ENCODE data around the gene ZNF469. TPM values are rescaled to one million over a fixed set of nuclear protein-coding genes. Genes with fewer than 3 reads are reported as not detected.

The ZNF469 gene
- total RNA-seq, 2 donors from 2014 or later = 0.07 to 0.54 TPM

DNA sequence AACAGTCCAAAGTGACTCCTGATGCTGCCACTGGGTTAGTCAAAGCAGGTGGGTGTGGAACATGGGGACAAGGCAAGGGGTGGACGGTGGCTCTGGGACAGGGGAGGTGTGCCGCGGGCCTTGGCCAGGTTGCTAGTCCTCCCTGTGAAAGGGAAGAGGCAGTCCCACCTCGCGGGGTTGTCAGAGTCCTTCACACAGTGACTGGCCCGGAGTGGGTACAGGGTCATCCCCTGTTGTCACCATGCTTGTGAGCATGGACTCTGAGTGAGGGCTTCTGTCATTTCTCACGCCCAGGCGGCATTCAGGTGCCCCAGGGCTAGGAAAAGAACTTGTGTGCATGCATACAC is 3.1 kb upstream of the ZNF469 start:
- ATAC-seq (no peak), DNase-seq (ENCODE audit: low spot score in 2 of 2) (no peak)
- Mint-ChIP-seq H3K27ac (no peak overlapping the region), H3K36me3 (no peaks in the 10 kb centered on the region), H3K9me3 (no peaks in the 10 kb centered on the region)

DNA sequence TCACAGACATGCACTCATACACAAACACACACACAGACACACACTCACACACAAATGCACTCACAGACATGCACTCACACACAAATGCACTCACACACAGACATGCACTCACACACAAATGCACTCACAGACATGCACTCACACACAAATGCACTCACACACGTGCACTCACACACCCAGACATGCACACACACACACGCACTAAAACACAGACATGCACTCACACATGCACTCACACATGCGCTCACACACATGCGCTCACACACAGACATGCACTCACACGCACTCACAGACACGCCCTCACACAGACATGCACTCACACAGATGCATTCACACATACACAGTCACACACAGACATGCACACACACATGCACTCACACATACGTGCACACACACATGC is 2.7 kb upstream of the ZNF469 start:
- H3K27ac Mint-ChIP-seq = no peak overlapping the region
- ATAC-seq = no peak

DNA sequence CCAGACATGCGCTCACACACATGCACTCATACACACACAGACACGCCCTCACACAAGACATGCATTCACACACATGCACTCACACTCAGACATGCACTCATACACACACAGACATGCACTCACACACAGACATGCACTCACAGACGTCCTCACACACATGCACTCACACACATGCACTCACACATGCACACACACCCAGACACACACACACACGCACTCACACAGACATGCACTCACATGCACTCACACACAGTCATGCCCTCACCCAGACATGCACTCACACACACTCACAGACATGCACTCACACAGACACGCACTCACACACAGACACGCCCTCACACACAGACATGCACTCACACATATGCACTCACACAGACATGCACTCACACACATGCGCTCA is 2.1 kb upstream of the ZNF469 start:
- ATAC-seq (no peak), DNase-seq (ENCODE audit: low spot score in 2 of 2) (no peak)
- Mint-ChIP-seq H3K9me3 (no peaks in the 10 kb centered on the region), H3K27ac (no peak overlapping the region), H3K36me3 (no peaks in the 10 kb centered on the region)

More for the DNA sequence above, 2.7 kb upstream of the ZNF469 start:
- Mint-ChIP-seq H3K36me3 (no peaks in the 10 kb centered on the region), H3K9me3 (no peaks in the 10 kb centered on the region)
- no peak for DNase-seq (ENCODE audit: low spot score in 2 of 2)

DNA sequence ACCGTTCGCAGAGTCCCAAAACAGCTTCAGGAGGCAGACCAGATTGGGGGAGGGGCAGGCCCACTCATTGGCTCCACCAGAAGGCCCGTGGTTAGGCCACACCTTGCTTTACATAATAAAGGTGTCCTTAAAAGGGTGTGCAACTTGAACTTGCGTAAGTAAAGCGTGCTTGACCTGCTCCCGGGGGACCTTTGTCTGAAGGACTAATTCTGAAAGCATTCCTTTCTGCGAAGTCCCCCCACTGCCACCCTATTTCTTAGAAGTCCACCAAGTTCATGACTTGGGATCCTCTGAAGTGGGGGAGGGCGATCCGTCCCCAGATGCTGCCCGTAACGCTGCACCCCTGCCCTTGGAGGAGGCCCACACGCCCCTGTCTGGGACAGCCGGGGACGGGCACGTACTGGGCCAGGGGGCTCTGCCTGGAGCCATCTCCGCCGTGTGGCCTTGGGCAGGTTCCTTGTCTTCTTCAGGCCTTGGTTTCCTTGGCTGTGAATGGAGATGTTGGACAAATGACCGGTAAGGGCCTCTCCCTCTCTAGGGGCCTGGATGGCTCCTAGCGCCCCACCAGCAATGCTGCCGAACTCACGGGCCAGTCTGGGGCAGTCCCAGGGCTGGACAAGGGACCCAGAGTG is 823 bp upstream of the ZNF469 start:
- H3K27ac Mint-ChIP-seq = no peak overlapping the region
- ATAC-seq = no peak
- H3K9me3 Mint-ChIP-seq = no peaks in the 10 kb centered on the region
- DNase-seq (ENCODE audit: low spot score in 2 of 2) = no peak
- H3K36me3 Mint-ChIP-seq = no peaks in the 10 kb centered on the region

DNA sequence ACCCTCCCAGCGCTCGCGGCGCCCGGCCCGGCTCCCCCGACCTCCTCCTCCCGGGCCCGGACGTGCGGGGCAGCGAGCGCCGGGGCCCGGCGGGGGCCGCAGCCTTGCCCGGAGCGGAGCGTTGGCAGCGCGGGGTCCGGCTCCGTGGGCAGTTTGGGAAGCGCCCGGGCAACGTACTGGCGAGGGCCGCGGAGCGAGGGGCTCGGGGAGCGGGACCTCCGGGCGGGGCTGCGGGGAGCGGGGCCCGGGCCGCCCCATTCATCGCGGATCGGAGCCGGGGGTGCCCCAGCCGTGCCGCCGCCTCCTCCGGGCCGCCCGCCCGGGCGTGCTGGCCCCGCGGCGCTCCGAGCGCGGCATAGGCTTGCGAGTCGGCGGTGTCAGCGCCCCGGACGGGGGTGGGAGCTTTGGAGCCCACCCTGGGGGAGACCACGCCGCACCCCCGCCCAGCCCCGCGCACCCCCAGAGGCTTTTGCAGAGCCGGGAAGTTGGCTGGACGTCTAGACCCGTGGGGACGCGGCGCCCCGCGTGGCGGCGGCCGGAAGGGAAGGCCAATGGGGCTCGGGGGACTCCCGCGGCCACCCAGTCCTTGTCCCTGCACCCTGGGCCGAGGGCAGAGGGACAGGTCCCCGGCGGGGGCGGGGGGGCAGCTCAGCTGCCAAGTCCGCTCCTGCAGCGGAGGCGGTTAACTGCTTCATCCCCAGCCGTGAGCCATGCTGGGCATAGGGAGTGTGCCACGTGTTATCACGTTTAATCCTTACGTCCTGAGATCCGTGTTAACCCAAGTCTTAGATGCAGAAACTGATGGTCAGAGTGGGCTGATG is 852 bp downstream of the ZNF469 start:
- Mint-ChIP-seq H3K36me3 (no peaks in the 10 kb centered on the region), H3K27ac (no peak overlapping the region), H3K9me3 (no peaks in the 10 kb centered on the region)
- DNase-seq (ENCODE audit: low spot score in 2 of 2) (no peak), ATAC-seq (peak in 1 of 2 donors; percentile 18)

DNA sequence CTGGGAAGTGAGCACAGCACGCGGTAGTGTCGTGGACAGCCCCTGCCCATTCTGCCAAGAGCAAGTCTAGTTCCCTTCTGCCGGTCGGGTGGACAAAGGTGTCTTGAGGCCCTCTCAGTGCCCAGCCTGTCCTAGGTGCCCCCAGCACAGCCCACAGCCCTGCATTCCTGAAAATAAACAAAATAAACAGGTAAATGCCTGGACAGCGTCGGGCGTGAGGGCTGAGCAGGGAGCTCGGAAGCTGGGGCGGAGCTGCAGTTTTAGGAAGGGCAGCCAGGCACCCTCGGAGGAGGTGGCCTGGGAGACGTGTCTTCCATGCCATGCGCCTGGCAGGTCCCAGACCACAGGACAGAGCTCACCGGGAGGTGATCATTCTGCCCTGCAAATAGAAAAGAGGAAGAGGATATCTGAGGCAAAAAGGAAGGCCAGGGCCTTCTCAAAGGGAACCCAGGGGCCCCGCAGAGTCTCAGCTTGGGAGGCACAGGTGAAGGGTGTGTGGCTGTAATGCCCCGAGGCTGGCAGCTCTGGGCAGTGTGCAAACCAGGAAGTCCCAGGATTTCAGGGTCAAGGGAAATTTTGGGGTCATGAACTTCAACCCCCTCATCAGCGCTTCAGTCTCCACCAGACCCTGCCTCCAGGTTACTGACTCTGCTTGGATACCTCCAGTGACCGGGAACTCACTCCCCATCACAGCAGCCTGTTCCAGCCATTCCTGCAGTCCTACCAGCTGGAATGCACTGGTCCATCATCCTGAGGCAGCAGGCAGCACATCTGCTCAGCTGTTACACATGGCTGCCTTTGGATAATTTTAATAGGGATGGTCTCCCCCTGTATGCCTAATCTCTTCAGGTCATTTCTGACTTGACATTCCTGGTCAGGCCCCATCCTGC is 1.7 kb downstream of the ZNF469 start:
- no peak for DNase-seq (ENCODE audit: low spot score in 2 of 2)
- no peak for ATAC-seq
- no peak overlapping the region for H3K27ac Mint-ChIP-seq

DNA sequence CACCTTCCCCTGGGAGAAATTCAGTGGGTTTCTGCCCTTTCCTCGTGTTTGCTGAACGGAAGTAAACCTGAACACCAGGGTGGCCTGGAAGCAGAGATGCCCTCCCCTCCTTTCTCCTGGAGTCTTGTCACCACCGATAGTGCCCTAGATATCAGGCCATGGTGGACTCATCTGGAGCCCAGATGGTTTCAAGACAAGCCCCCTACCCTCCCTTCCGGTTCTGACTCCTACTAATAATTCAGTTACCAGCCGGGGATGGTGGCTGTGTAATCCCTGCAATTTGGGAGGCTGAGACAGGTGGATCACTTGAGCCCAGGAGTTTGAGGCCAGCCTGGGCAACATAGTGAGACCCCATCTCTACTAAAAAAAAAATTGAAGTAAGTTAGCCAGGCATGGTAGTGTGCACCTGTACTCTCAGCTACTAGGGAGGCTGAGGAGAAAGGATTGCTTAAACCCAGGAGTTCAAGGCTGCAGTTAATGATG is 2.4 kb downstream of the ZNF469 start:
- no peaks in the 10 kb centered on the region for H3K36me3 Mint-ChIP-seq
- DNase-seq (ENCODE audit: low spot score in 2 of 2) (no peak), ATAC-seq (no peak)
- no peak overlapping the region for H3K27ac Mint-ChIP-seq
- H3K9me3 Mint-ChIP-seq = no peaks in the 10 kb centered on the region

More for the DNA sequence above, 1.7 kb downstream of the ZNF469 start:
- no peaks in the 10 kb centered on the region for H3K9me3 Mint-ChIP-seq
- H3K36me3 Mint-ChIP-seq = no peaks in the 10 kb centered on the region

DNA sequence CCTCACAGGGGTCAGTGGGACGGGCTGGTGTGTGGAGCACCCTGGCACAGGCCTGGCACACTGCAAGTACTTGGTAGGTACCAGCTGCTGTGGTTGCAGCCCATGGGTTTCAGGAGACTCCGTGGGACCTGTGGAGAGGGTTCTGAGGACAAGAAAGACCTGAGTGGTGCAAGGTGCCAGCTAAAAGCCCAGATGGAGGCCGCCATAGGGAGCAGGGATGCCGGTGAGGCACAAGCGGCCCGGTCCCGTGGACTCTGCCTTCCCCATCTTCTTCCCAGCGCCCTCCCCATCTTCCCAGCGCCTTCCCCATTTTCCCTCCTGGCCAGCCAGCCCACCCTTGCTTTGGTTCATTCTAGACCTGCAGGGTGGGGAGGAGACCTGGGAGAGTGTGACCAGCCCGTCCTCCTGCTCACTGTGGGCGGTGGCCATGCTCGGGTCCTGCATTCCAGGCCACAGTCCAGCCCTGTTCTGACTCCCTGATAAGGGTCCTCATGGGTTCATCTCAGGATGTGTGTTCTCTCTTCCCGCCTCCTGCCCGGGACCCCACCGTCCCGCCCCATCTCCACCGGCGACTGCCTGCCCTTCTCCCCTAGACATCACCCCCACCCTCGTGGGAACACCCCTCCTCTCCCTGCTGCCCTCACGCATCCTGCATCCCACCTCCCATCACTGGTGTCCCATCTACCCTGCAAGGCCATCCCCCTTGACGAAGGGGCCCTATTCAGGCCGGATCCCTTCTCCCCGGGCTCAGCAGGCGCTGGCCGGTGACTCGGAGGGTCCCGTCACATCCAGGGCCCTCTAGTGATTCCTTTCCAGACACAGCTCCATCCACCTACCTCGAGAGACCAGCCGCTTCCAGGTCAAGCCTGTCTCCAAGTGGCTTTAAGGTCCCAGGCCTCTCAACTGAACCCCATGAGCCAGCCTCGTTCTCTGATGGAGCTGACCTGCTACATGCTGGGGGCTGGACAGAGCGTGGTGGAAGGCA is 3.4 kb downstream of the ZNF469 start:
- no peak overlapping the region for H3K27ac Mint-ChIP-seq
- ATAC-seq (no peak), DNase-seq (ENCODE audit: low spot score in 2 of 2) (no peak)
- H3K36me3 Mint-ChIP-seq = no peaks in the 10 kb centered on the region
- H3K9me3 Mint-ChIP-seq = no peaks in the 10 kb centered on the region

DNA sequence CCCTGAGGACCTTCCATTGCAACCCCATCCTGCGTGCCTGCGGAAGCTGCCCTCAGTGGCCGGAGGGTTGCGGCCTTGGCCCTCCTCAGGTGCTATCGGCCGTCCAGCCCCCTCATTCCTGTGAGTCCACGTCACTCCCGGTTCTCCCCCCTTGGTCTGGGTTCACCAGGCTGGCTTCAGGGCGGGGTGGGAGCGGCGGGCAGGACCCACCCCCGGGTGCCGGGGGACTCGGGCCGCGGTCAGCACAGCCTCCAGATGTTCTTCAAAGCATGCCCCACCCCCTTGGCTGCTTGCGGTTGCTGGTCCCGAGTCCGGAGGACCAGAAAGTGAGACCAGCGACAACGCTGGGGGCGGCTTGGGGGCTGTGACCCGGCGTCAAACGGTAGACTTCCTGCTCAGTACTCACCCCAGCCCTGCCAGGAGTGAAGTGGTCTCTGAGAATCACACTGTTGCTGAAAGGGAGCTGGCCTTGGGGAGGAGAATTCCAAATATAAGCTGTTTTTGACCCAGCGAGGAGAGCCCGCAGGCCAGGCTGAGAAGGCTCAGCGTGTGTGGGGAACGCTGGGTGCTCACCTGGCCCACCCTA is 4.5 kb downstream of the ZNF469 start:
- no peak for DNase-seq (ENCODE audit: low spot score in 2 of 2)
- no peak overlapping the region for H3K27ac Mint-ChIP-seq
- ATAC-seq = no peak

DNA sequence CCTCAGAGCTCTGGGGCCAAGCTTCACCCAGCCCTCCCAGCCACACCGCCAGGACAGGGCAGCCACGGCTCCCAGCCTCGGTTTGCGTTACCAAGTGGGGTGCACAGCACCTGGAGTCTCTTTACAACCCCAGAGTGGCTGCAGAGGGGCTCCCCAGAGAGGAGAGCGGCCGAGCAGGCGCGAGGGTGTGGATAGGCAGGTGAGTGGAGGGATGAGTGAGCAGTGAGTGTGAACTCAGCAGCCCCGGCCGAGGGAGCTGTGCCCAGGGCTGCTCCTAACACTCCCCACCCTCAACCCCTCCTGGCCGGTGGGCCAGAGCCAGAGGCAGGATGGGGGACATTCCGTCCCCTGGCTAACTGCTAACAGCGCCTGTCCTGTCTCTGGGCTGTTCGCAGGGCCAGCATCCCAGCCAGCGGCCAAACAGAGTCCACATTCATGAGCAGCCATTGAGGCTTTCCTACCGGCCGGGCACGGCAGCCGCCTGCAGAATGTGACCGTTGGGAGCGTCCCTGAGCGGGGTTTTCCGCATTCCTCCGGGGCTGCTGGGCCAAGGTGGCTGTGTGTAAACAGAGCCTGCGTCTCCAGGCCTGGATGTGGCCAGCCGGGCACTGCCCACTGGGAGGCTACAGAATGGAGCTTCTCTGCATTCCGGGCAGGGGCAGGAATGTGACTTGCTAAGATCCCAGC is 5.3 kb downstream of the ZNF469 start:
- no peaks in the 10 kb centered on the region for H3K36me3 Mint-ChIP-seq
- no peaks in the 10 kb centered on the region for H3K9me3 Mint-ChIP-seq
- H3K27ac Mint-ChIP-seq = no peak overlapping the region
- ATAC-seq (no peak), DNase-seq (ENCODE audit: low spot score in 2 of 2) (no peak)

More for the DNA sequence above, 4.5 kb downstream of the ZNF469 start:
- no peaks in the 10 kb centered on the region for H3K36me3 Mint-ChIP-seq
- H3K9me3 Mint-ChIP-seq = no peaks in the 10 kb centered on the region

DNA sequence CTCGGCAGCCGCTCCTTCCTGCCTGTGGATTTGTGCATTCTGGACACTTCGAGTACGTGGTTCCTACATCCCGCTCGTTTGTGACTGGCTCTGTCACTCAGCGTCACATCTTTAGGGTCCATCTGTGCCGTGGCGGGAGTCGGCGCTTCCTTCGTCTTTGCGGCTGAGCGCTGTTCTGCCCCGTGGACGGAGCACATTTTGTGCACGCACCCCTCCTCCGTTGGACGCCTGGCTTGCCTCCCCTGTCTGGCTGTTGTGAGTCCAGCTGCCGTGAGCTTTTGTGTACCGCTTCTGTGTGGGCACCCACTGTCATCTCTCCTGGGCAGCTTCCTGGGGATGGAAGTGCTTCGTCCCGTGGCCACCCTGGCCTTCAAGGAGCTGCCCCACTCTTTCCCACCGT is 6.4 kb downstream of the ZNF469 start:
- no peak for ATAC-seq
- no peak for DNase-seq (ENCODE audit: low spot score in 2 of 2)
- Mint-ChIP-seq H3K9me3 (no peaks in the 10 kb centered on the region), H3K36me3 (no peaks in the 10 kb centered on the region), H3K27ac (no peak overlapping the region)

DNA sequence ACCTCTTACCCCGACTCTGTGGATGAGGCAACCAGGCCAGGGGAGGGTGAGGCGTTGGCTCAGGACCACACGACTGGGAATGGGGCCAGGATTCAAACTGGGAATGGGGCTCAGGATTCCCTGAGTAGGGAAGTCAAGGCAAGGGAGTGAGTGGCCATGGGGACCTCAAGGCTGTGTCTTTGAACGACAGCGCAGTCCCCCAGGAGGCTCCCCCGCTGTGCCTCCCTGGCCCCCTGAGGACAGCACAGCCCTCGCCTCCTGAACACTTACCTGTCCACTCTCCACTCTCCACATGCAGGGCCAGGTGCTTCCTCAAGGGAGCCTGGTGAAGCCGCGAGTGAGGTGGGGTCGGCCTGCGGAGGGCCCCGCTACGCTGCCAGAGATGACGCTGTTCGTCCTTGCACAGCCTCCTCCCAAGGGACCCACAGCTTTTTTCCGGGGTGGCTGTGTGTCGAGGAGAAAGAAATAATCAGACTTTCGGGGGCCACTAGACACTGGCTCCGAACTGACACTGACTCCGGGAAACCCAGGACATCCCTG is 6.9 kb downstream of the ZNF469 start:
- DNase-seq (ENCODE audit: low spot score in 2 of 2) (no peak), ATAC-seq (no peak)
- no peak overlapping the region for H3K27ac Mint-ChIP-seq
- H3K36me3 Mint-ChIP-seq = no peaks in the 10 kb centered on the region
- no peaks in the 10 kb centered on the region for H3K9me3 Mint-ChIP-seq

DNA sequence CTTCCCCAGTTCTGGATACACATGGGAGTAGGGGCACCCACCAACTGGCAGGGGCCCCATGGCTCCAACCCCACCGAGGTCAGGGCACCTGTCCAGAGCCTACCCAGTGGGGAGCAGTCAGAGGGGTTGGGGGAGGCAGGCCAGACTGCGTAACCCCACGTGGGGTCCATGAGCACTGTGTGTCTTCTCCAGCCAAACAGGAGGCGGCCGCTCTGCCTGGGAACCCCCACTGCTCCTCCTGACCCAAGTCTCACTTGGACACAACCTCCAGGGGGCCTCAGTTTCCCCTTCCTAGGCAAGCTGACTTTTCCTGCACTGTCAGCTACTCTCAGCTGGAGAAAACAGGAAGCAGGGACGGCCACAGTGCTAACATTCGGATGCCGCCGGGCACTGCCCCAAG is 7.5 kb downstream of the ZNF469 start:
- Mint-ChIP-seq H3K36me3 (no peaks in the 10 kb centered on the region), H3K9me3 (no peaks in the 10 kb centered on the region), H3K27ac (no peak overlapping the region)
- DNase-seq (ENCODE audit: low spot score in 2 of 2) (no peak), ATAC-seq (no peak)

DNA sequence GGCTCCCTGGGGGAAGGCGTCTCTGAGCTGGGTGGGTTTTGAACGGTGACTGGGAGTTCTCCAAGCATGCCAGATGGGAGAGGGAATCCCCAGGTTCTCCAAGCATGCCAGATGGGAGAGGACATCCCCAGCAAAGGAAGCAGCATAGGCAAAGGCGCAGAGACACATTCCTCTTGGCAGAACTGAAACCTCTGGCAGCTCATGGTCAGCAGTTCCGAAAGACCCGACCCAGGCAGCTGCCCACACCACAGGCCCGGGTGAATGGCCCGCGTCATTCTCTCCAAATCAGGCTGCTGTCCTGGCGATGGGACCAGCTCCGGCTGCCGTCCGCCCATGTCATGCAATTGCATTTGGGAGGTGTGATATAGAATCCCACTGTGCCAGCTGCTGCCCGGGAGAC is 8.0 kb downstream of the ZNF469 start:
- ATAC-seq = no peak
- H3K9me3 Mint-ChIP-seq = no peaks in the 10 kb centered on the region
- DNase-seq (ENCODE audit: low spot score in 2 of 2) = no peak
- no peaks in the 10 kb centered on the region for H3K36me3 Mint-ChIP-seq
- no peak overlapping the region for H3K27ac Mint-ChIP-seq

DNA sequence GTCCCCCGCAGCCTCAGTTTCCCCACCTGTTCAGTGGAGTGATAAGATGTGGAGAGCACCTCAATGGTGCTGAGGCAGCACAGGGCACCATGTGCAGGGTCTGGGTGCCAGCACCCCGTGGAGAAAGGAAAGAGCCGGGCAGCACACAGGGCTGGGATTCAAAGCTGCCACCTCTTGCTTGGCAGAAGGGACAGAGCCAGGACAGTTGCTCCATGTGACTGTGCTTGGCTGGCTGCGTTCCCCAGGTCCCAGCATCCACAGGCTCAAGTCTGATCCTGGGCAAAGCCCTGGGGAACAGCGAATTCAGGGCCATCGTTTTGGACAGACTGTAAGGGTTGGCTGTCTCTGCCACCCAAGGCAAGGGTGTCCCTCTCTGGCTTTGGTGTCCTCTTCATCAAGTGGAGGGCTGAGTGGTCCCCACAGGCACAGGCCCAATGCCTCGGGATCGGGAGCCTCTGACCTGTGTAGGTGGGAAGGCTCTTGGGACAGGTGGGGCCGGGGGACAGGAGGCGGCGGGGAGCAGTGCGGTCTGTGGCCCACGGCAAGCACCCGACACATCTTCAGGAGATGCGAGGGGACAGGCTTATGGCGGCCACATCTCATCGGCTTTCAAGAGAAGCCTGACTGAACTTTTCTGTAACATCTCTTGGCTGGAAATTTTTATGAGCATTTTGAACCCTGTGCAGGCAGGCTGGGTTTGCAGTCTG is 8.5 kb downstream of the ZNF469 start:
- no peaks in the 10 kb centered on the region for H3K9me3 Mint-ChIP-seq
- ATAC-seq (no peak), DNase-seq (ENCODE audit: low spot score in 2 of 2) (no peak)
- no peaks in the 10 kb centered on the region for H3K36me3 Mint-ChIP-seq
- H3K27ac Mint-ChIP-seq = no peak overlapping the region

Data from activated naive CD4-positive, alpha-beta T cell treated with anti-CD3 and anti-CD28 coated beads, Interleukin-2, amount 50 U/mL, for 72 hours (primary cell).